Measurements from ENCODE around the gene PHIP.
"Not testable (repeated sequence)": the region's sequence is repeated elsewhere in the genome, so short reads cannot be mapped to it uniquely, and the experiment has no call there.

The PHIP gene

GRCh38 chr6:79005024-79005423, 73.0 kb downstream of the PHIP start:
- DNase-seq, result no peak

DNA sequence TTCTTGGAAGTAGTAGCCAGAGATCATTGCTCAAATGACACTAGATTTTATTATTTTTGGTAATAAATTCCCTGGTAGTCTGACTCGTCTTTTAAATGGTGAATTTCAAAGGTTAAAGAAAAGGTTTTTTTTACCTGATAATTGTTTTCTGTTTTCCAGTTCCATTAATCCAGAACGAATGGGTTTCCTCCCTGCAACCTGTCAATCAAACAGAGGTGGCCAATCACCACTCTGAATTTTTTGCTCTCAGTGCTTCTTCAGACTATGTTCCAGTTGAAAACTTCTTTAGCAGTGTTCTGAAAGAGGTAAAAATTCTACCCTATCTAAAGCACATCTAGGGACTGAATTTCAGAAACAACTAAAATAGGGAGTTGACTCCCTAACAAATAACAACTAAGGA, 73.8 kb downstream of the PHIP start:
- no peak for DNase-seq

- no peak for DNase-seq
Observed at GRCh38 chr6:79001415-79001814, 76.6 kb downstream of the PHIP start.

DNA sequence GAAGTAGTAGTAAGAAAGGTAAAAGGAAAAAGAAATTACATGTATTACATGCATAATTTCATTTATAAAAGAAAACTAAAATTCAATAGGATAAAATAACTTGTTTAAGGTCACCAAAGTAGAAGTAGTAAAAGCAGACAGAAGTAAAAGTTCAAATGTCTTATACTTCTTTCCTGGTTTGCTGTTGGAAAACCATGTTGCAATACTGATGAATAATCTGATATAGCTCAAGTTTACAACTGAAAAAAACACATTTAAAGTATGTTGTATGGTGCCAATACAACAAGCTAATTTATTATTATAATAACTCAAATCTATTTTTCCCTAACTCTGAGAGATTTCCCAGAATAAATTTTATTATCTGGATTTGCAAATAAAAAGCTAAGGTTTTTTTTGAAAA, 78.3 kb downstream of the PHIP start:
- DNase-seq, result no peak

- no peak for DNase-seq
Observed at GRCh38 chr6:78995946-78996345, 82.1 kb downstream of the PHIP start.

GRCh38 chr6:78995346-78995745, 82.7 kb downstream of the PHIP start:
- no peak for DNase-seq

DNA sequence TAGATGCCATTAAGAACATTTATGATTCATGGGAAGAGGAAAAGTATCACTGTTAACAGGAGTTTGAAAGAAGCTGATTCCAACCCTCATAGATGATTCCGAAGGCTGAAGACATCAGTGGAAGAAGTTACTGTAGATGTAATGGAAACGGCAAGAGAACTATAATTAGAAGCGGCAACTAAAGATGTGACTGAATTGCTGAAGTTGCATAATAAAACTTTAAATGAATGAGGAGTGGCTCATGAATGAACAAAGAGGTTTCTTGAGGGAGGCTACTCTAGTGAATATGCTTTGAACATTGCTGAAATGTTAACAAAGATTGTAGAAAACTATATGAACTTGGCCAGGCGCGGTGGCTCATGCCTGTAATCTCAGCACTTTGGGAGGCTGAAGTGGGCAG, 84.1 kb downstream of the PHIP start:
- no peak for DNase-seq

GRCh38 chr6:78989191-78989590, 88.9 kb downstream of the PHIP start:
- DNase-seq, result no peak

- no peak for DNase-seq
Observed at GRCh38 chr6:78986161-78986560, 91.9 kb downstream of the PHIP start.

GRCh38 chr6:78984225-78984950, 93.7 kb downstream of the PHIP start:
- no peak for DNase-seq

- DNase-seq, result no peak
Observed at GRCh38 chr6:78967191-78967590, 110.9 kb downstream of the PHIP start.

GRCh38 chr6:78966542-78966941, 111.5 kb downstream of the PHIP start:
- no peak for DNase-seq

GRCh38 chr6:78962448-78962847, 115.6 kb downstream of the PHIP start:
- DNase-seq, result no peak

DNA sequence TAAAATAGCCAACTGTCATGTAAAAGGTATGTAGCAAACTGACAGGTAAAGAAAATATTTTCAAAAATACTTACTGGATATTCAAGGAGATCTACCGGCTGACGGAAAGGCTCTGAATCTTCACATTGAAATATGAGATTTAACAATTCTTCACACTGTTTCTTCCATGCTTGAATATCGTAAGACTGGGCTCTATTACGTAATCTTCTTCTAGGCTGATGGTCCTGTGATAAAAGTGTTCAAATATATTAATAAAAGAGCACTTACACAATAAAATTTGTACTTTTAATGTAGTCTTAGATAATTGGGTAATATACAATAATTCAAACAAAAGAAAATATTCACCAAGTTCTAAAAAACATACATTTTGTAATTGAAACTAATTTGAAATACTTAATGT, 123.3 kb downstream of the PHIP start:
- no peak for DNase-seq

- no peak for DNase-seq
Observed at GRCh38 chr6:78953798-78954197, 124.3 kb downstream of the PHIP start.

DNA sequence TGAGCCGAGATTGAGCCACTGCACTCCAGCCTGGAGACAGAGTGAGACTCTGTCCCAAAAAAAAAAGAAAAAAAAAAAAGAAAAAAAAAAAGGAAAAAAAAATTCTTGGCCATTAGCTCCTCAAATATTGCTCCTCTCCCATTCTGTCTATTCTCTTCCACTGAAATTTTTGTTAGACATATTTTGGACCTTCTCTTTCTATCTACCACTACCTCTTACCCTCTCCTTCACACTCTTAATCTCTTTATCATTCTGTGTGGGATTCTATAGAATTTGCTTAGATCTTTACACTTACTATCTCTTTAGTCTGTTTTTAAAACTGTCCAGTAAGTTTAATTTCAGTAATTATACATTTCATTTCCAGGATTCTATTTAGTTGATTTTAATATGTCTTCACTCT, 125.7 kb downstream of the PHIP start:
- DNase-seq, result no peak

- no peak for DNase-seq
Observed at GRCh38 chr6:78948785-78949184, 129.3 kb downstream of the PHIP start.

GRCh38 chr6:78947962-78948361, 130.1 kb downstream of the PHIP start:
- DNase-seq, result no peak

DNA sequence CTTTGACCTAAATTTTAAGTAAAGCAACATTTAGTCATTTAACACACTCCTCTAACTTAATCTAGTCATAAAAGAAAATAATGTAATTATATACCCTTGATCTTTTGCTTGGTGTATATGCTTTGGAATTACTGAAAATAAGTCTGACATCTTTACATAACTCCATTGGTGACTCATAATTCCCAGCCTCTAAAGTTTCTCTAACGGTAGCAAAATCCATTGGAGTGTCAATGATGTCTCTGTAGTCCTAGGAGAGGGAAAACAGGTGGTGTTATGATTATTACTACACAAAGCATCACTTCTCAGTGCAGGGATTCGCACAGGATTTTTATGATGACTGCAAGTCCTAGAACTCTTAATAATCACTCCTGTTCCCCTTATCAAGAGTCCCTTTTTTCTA, 130.5 kb downstream of the PHIP start:
- DNase-seq, result no peak

- DNase-seq, result no peak
Observed at GRCh38 chr6:78942446-78942845, 135.6 kb downstream of the PHIP start.

- no peak for DNase-seq
Observed at GRCh38 chr6:78936515-78936914, 141.5 kb downstream of the PHIP start.

DNA sequence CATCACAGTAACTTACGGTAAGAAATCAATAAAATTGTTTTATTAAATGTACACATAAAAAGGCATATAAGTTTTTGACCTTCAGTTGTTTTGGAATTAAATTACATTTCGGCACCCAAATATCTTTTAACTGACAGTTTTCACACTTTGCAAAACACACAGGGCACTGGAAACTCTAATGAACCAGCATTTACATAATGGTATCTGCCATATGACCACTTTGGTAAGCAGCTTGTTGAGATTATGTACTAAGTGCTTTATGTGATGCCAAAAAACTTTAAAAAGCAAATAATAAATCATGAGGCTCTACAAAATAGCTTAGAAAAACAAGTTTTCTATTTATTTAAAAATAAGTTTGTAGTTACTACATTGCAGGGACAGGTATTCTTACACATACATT, 142.5 kb downstream of the PHIP start:
- DNase-seq, result no peak

DNA sequence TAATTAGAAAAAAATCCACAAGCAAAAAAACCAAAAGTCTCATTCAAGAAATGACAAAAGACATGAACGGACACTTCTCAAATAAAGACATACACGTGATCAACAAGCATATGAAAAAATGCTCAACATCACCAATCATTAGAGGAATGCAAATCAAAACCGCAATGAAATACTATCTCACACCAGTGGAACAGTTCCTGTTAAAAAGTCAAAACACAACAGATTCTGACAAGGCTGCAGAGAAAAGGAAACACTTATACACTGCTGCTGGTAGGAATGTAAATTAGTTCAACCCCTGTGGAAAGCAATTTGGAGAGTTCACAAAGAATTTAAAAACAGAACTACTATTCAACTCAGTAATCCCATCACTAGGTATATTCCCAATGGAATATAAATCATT, 152.7 kb downstream of the PHIP start:
- DNase-seq, result no peak

DNA sequence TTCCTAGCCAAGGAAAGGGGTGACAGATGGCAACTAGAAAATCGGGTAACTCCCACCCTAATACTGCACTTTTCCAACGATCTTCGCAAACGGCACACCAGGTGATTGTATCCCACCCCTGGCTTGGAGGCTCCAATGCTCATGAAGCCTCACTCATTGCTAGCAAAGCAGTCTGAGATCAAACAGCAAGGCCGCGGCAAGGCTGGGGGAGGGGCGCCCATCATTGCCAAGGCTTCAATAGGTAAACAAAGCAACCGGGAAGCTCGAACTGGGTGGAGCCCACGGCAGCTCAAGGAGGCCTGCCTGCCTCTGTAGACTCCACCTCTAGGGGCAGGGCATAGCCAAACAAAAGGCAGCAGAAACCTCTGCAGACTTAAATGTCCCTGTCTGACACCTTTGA, 156.9 kb downstream of the PHIP start:
- DNase-seq, result not testable (repeated sequence)

- DNase-seq, result no peak
Observed at GRCh38 chr6:78917788-78918187, 160.3 kb downstream of the PHIP start.

Data from activated gamma-delta T cell (primary cell).